Liver (tissue), 9 donors: ENCODE measurements around the gene KRT76. TPM values are rescaled to one million over a fixed set of nuclear protein-coding genes. Genes with fewer than 3 reads are reported as not detected.

ENCODE experiments used
- DNase-seq: peaks from one replicate; pipeline ENCODE4 v3.0.0-alpha.2; 2017; ENCODE audit warnings: low spot score
- H3K27ac ChIP-seq, 2 donors: one replicate each; pipeline ENCODE4 v1.7.0; 2013; ENCODE audit warnings: inconsistent platforms in 2 of 2, low read length in 2 of 2, control low read depth in 1 of 2, low read depth in 1 of 2, mild to moderate bottlenecking in 1 of 2
- H3K27me3 ChIP-seq, 4 donors: one replicate each; pipeline versions ENCODE4 v1.6.1 to v1.7.0; 2013; ENCODE audit warnings: low read length in 3 of 4, inconsistent platforms in 1 of 4, mild to moderate bottlenecking in 1 of 4, moderate library complexity in 1 of 4; ENCODE audit not compliant: control insufficient read depth in 4 of 4, insufficient read depth in 4 of 4
- H3K36me3 ChIP-seq, 4 donors: one replicate each; pipeline versions ENCODE4 v1.6.1 to v1.7.0; 2013; ENCODE audit warnings: low read length in 3 of 4, mild to moderate bottlenecking in 3 of 4, low read depth in 1 of 4, moderate library complexity in 1 of 4; ENCODE audit not compliant: control insufficient read depth in 4 of 4, insufficient read depth in 3 of 4
- H3K4me1 ChIP-seq, 4 donors: one replicate each; pipeline versions ENCODE4 v1.6.1 to v1.7.0; 2013; ENCODE audit warnings: low read length in 3 of 4, mild to moderate bottlenecking in 3 of 4, moderate library complexity in 1 of 4; ENCODE audit not compliant: control insufficient read depth in 4 of 4, insufficient read depth in 4 of 4
- H3K4me3 ChIP-seq, 3 donors: one replicate each; pipeline versions ENCODE4 v1.6.1 to v1.7.0; 2013; ENCODE audit warnings: low read length in 3 of 3, control low read depth in 1 of 3, low read depth in 1 of 3, mild to moderate bottlenecking in 1 of 3
- H3K9ac ChIP-seq, 2 donors: one replicate each; pipeline ENCODE4 v1.7.0; 2013; ENCODE audit warnings: low read length in 2 of 2, mild to moderate bottlenecking in 2 of 2, moderate library complexity in 2 of 2, control low read depth in 1 of 2, low read depth in 1 of 2
- H3K9me3 ChIP-seq, 4 donors: one replicate each; pipeline versions ENCODE4 v1.6.1 to v1.7.0; 2013; ENCODE audit warnings: low read length in 3 of 4; ENCODE audit not compliant: control insufficient read depth in 4 of 4
- ATF3 ChIP-seq: IDR thresholded peaks from 2 replicates; pipeline ENCODE4 v1.6.1; 2016; ENCODE audit warnings: antibody characterized with exemption
- CTCF ChIP-seq: fragments of 150-350 bp; IDR thresholded peaks from 2 replicates; pipeline ENCODE4 v1.5.1; 2017; ENCODE audit warnings: improper control_type of control experiment, low read depth, low read length; ENCODE audit not compliant: missing input control
- FOXA2 ChIP-seq: IDR thresholded peaks from 2 replicates; pipeline ENCODE4 v1.6.1; 2016; ENCODE audit warnings: antibody characterized with exemption
- GABPA ChIP-seq, 2 donors: IDR thresholded peaks in 1 of 2; conservative IDR thresholded peaks in 1 of 2; 2 replicates each; pipeline ENCODE4 v1.6.1; 2016; ENCODE audit warnings: antibody characterized with exemption in 2 of 2, mild to moderate bottlenecking in 1 of 2, moderate library complexity in 1 of 2
- HNF4A ChIP-seq, 2 donors: conservative IDR thresholded peaks; 2 replicates each; pipeline ENCODE4 v1.6.1; 2016; ENCODE audit warnings: antibody characterized with exemption in 2 of 2, mild to moderate bottlenecking in 2 of 2
- HNF4G ChIP-seq: IDR thresholded peaks from 2 replicates; pipeline ENCODE4 v1.6.1; 2016; ENCODE audit warnings: antibody characterized with exemption
- JUND ChIP-seq, 2 donors: IDR thresholded peaks; 2 replicates each; pipeline ENCODE4 v1.6.1; 2016; ENCODE audit warnings: antibody characterized with exemption in 2 of 2
- MAX ChIP-seq: IDR thresholded peaks from 2 replicates; pipeline ENCODE4 v1.6.1; 2016; ENCODE audit warnings: antibody characterized with exemption
- NR2F2 ChIP-seq: IDR thresholded peaks from 2 replicates; pipeline ENCODE4 v1.6.1; 2016; ENCODE audit warnings: antibody characterized with exemption
- RAD21 ChIP-seq, 2 donors: IDR thresholded peaks; 2 replicates each; pipeline ENCODE4 v1.6.1; 2016; ENCODE audit warnings: antibody characterized with exemption in 2 of 2, mild to moderate bottlenecking in 2 of 2
- REST ChIP-seq: IDR thresholded peaks from 2 replicates; pipeline ENCODE4 v1.6.1; 2016; ENCODE audit warnings: antibody characterized with exemption, mild to moderate bottlenecking
- SP1 ChIP-seq: IDR thresholded peaks from 2 replicates; pipeline ENCODE4 v1.6.1; 2018; ENCODE audit warnings: antibody characterized with exemption, mild to moderate bottlenecking
- TAF1 ChIP-seq: conservative IDR thresholded peaks from 2 replicates; pipeline ENCODE4 v1.6.1; 2016; ENCODE audit warnings: antibody characterized with exemption, mild to moderate bottlenecking
- YY1 ChIP-seq: IDR thresholded peaks from 2 replicates; pipeline ENCODE4 v1.6.1; 2016; ENCODE audit warnings: antibody characterized with exemption, mild to moderate bottlenecking
- ZBTB33 ChIP-seq: IDR thresholded peaks from 2 replicates; pipeline ENCODE4 v1.6.1; 2016; ENCODE audit warnings: antibody characterized with exemption
- WGBS: extraction: QIAGEN DNeasy Blood & Tissue Kit; methylation state at CpG from one replicate; pipeline ENCODE4 v1.1.7; 2013; 5-methylcytosine and 5-hydroxymethylcytosine counted together
- polyA plus RNA-seq, 2 donors: library from polyadenylated mRNA; stranded (reverse) in 1 of 2; unstranded in 1 of 2; fragments of 200-250 nt in 1 of 2; fragments of >200 nt in 1 of 2; fragmentation: Nextera tagmentation in 1 of 2; extraction: Ambion mirVana in 1 of 2; gene quantifications; one replicate each; pipeline versions ENCODE4 v1.2.1 to v1.2.3, GENCODE V29; 2013 to 2015
- total RNA-seq, 2 donors: library from RNA; depleted of rRNA; stranded (reverse); fragments of >200 nt; gene quantifications; one replicate each; pipeline ENCODE4 v1.2.3, GENCODE V29; 2014
- donor health status: healthy.
- donor health status: healthy.
- donor health status: healthy.
- donor health status: healthy.
- donor health status: healthy.

KRT76 gene
- total and polyA plus RNA-seq, 4 donors, result not detected

- TF ChIP-seq REST, result no peak
Observed at GRCh38 chr12:52810554-52810953, 33.4 kb upstream of the KRT76 start (continued).

- Histone ChIP-seq H3K4me3 (no peak overlapping the region), H3K9me3 (no peaks in the 10 kb centered on the region), H3K9ac (no peak overlapping the region), H3K4me1 (no peaks in the 10 kb centered on the region), H3K27me3 (peaks cover 0 to 6% (median under 1%) of the 10 kb centered on the region in 4 donors), H3K27ac (no peak overlapping the region), H3K36me3 (no peaks in the 10 kb centered on the region)
- no peak for DNase-seq
- 69% methylated on average over 7 of the region's 7 CpGs for WGBS
- no peak for TF ChIP-seq HNF4G
- no peak for TF ChIP-seq ZBTB33
- TF ChIP-seq RAD21 (IDR thresholded peaks at IDR 0.05), result no peak
- no peak for TF ChIP-seq JUND (IDR thresholded peaks at IDR 0.05)
- no peak for TF ChIP-seq NR2F2
- TF ChIP-seq TAF1, result no peak
- TF ChIP-seq GABPA (IDR thresholded peaks at IDR 0.05 in 1 of 2, conservative IDR thresholded peaks at IDR 0.05 in 1 of 2), result no peak
- TF ChIP-seq HNF4A (conservative IDR thresholded peaks at IDR 0.05), result no peak
- no peak for TF ChIP-seq FOXA2
- TF ChIP-seq MAX, result no peak
- TF ChIP-seq YY1, result no peak
- no peak for TF ChIP-seq CTCF
- TF ChIP-seq SP1, result no peak
- TF ChIP-seq ATF3, result no peak
Observed at GRCh38 chr12:52809166-52809565, 32.0 kb upstream of the KRT76 start.
